ENCODE results near the gene NUDT1.

- TF ChIP-seq, protein P1, sequence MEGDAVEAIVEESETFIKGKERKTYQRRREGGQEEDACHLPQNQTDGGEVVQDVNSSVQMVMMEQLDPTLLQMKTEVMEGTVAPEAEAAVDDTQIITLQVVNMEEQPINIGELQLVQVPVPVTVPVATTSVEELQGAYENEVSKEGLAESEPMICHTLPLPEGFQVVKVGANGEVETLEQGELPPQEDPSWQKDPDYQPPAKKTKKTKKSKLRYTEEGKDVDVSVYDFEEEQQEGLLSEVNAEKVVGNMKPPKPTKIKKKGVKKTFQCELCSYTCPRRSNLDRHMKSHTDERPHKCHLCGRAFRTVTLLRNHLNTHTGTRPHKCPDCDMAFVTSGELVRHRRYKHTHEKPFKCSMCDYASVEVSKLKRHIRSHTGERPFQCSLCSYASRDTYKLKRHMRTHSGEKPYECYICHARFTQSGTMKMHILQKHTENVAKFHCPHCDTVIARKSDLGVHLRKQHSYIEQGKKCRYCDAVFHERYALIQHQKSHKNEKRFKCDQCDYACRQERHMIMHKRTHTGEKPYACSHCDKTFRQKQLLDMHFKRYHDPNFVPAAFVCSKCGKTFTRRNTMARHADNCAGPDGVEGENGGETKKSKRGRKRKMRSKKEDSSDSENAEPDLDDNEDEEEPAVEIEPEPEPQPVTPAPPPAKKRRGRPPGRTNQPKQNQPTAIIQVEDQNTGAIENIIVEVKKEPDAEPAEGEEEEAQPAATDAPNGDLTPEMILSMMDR (conservative IDR thresholded peaks at IDR 0.05 in 1 of 2, IDR thresholded peaks at IDR 0.05 in 1 of 2; ENCODE audit: extremely low read depth in 1 of 2, insufficient read depth in 1 of 2, low read depth in 1 of 2, low read length in 2 of 2), result no peak
- no peak for TF ChIP-seq EZH2 (IDR thresholded peaks at IDR 0.05; ENCODE audit: borderline replicate concordance, low read length)
Measured at GRCh38 chr7:2280424-2280823, 38.4 kb downstream of the NUDT1 start.

Measured in mammary epithelial cell (primary cell).